K562 (cell line): ENCODE results near the gene HLCS. TPM values are rescaled to one million over a fixed set of nuclear protein-coding genes. Genes with fewer than 3 reads are reported as not detected.
A peak's percentile ranks its signal among the peaks of the same experiment; 100 is the strongest.

ENCODE experiments used
- ADNP ChIP-seq: fragments of 200-800 bp; sonication (Bioruptor generic); IDR thresholded peaks from 2 replicates; pipeline ENCODE4 v1.6.1; 2016; ENCODE audit warnings: missing genetic modification characterization, missing compliant biosample characterization
- CUX1 ChIP-seq: fragments of 200-800 bp; sonication (Bioruptor generic); IDR thresholded peaks from 2 replicates; pipeline ENCODE4 v1.6.1; 2016; ENCODE audit warnings: missing genetic modification characterization, missing compliant biosample characterization
- DPF2 ChIP-seq: fragments of 450-650 bp; IDR thresholded peaks from 2 replicates; pipeline ENCODE4 v1.6.1; 2016
- EP300 ChIP-seq: IDR thresholded peaks from 2 replicates; pipeline ENCODE4 v1.6.1; 2012; ENCODE audit warnings: low read length, improper control_type of control experiment
- MAZ ChIP-seq, 2 experiments: fragments of 450-650 bp in 1 of 2; sonication (generic) in 1 of 2; formaldehyde crosslinking; IDR thresholded peaks in 1 of 2; conservative IDR thresholded peaks in 1 of 2; 2 replicates each; pipeline versions ENCODE4 v1.4.0 to v1.5.0; 2020; ENCODE audit warnings: mild to moderate bottlenecking in 1 of 2, missing genetic modification reagents in 1 of 2
- MEF2A ChIP-seq: IDR thresholded peaks from 2 replicates; pipeline ENCODE4 v1.6.1; 2011; ENCODE audit warnings: low read depth, mild to moderate bottlenecking, low read length, moderate library complexity; ENCODE audit not compliant: control insufficient read depth
- MEIS2 ChIP-seq: fragments of 450-650 bp; IDR thresholded peaks from 2 replicates; pipeline ENCODE4 v1.6.1; 2014; ENCODE audit warnings: mild to moderate bottlenecking; ENCODE audit not compliant: partially characterized antibody
- MITF ChIP-seq: IDR thresholded peaks from 2 replicates; pipeline ENCODE4 v1.6.1; 2014; ENCODE audit warnings: antibody characterized with exemption
- MNT ChIP-seq, 2 experiments: fragments of 450-650 bp; conservative IDR thresholded peaks; 2 replicates each; pipeline ENCODE4 v1.6.1; 2017; ENCODE audit warnings: mild to moderate bottlenecking in 2 of 2, moderate library complexity in 2 of 2
- NR2F6 ChIP-seq: fragments of 450-650 bp; formaldehyde crosslinking; IDR thresholded peaks from 2 replicates; pipeline ENCODE4 v1.4.0; 2020; ENCODE audit warnings: mild to moderate bottlenecking
- POLR3G ChIP-seq: IDR thresholded peaks from 2 replicates; pipeline ENCODE4 v1.6.1; 2011; ENCODE audit not compliant: insufficient read length, insufficient replicate concordance; ENCODE audit errors: extremely low read depth
- SMARCE1 ChIP-seq: fragments of 450-650 bp; IDR thresholded peaks from 2 replicates; pipeline ENCODE4 v1.7.1; 2016; ENCODE audit warnings: mild to moderate bottlenecking
- TAL1 ChIP-seq: fragments of 450-650 bp; IDR thresholded peaks from 2 replicates; pipeline ENCODE4 v1.6.1; 2016; ENCODE audit warnings: mild to moderate bottlenecking
- TGIF2 ChIP-seq: sonication (generic); formaldehyde crosslinking; IDR thresholded peaks from 2 replicates; pipeline ENCODE4 v1.8.1; 2022; ENCODE audit warnings: mild to moderate bottlenecking, missing genetic modification reagents, moderate library complexity
- TRIM28 ChIP-seq: fragments of 450-650 bp; IDR thresholded peaks from 2 replicates; pipeline ENCODE4 v1.6.1; 2017
- ZFP30 ChIP-seq: fragments of 250-450 bp; sonication (Bioruptor Pico); IDR thresholded peaks from 2 replicates; pipeline ENCODE4 v1.8.0; 2022; ENCODE audit warnings: moderate library complexity, mild to moderate bottlenecking, inconsistent platforms, borderline replicate concordance
- ZNF124 ChIP-seq: sonication (generic); formaldehyde crosslinking; IDR thresholded peaks from 2 replicates; pipeline ENCODE4 v1.8.1; 2022; ENCODE audit warnings: missing genetic modification reagents
- ZNF449 ChIP-seq: fragments of 250-450 bp; sonication (Bioruptor Pico); IDR thresholded peaks from 2 replicates; pipeline ENCODE4 v1.8.0; 2022; ENCODE audit warnings: moderate library complexity, mild to moderate bottlenecking, inconsistent platforms
- polyA plus RNA-seq, 8 experiments: library from polyadenylated mRNA; depleted of rRNA in 4 of 8; stranded (reverse) in 5 of 8; unstranded in 3 of 8; fragments of >200 nt; fragmentation: Nextera tagmentation in 2 of 8; fragmentation: Illumina TruSeq in 1 of 8; extraction: Ambion mirVana in 2 of 8; extraction: Trizol in 1 of 8; gene quantifications; 2 replicates each; pipeline versions ENCODE4 v1.2.1 to v1.2.3, GENCODE V29; 2011 to 2014; ENCODE audit warnings: inconsistent platforms in 1 of 8, missing spikeins in 1 of 8
- total RNA-seq, 7 experiments: library from RNA; depleted of rRNA in 6 of 7; stranded (reverse); fragments of >200 nt in 6 of 7; fragmentation: Illumina TruSeq in 2 of 7; extraction: Trizol in 2 of 7; gene quantifications; 2 replicates each; pipeline versions ENCODE4 v1.2.1 to v1.2.3, GENCODE V29; 2011 to 2021; ENCODE audit warnings: low replicate concordance in 1 of 7

Gene HLCS
- total and polyA plus RNA-seq, 9 of the 15 experiments (the other 6 are each of a cell fraction or from before 2014, with no cell fraction given): 3.0 to 21.5 (median 17.1) TPM

GRCh38 chr21:36860736-36861594 is 105.5 kb downstream of the HLCS start (continued):
- TF ChIP-seq CUX1 (CRISPR knock-in tag) (0 out of 2 replicates have a peak, but pooled peaks have one; percentile 29), MITF (no peak), POLR3G (no peak), ADNP (no peak), SMARCE1 (peak; percentile 37; the same call in 1 of the 2 replicates), TRIM28 (no peak), DPF2 (peak; percentile 74; the same call in 1 of the 2 replicates), MEF2A (no peak), MEIS2 (peak; percentile 14), MNT (conservative IDR thresholded peaks at IDR 0.05) (0 out of 4 replicates have a peak, but pooled peaks of 1 of the 2 experiments have one; percentile 5), MAZ (CRISPR knock-in tag; conservative IDR thresholded peaks at IDR 0.05 in 1 of 2, IDR thresholded peaks at IDR 0.05 in 1 of 2) (no peak), EP300 (peak; percentile 28; the same call in 1 of the 2 replicates), TGIF2 (CRISPR knock-in tag) (no peak), TAL1 (peak; percentile 59), NR2F6 (CRISPR knock-in tag) (0 out of 2 replicates have a peak, but pooled peaks have one; percentile 29), ZNF124 (CRISPR knock-in tag) (no peak), ZNF449 (0 out of 2 replicates have a peak, but pooled peaks have one; percentile 33), ZFP30 (CRISPR knock-in tag) (no peak)
